Endothelial cell of umbilical vein (primary cell): Measurements from ENCODE around the gene METTL26. TPM values are rescaled to one million over a fixed set of nuclear protein-coding genes. Genes with fewer than 3 reads are reported as not detected.

Experiments
- BruUV-seq: library from RNA; stranded (reverse); fragments of 400-500 nt; replicated peaks from 2 replicates; lab custom pipeline; 2021; lab: Mats Ljungman, UMichigan
- CTCF ChIA-PET: fragments of 300-600, 350-600 bp; sonication (Branson Sonifier 250); formaldehyde crosslinking; loops from one replicate; lab custom pipeline; 2021; ENCODE audit warnings: antibody characterized with exemption, inconsistent platforms; lab: Charles Lee
- POLR2A ChIA-PET: fragments of 300-600, 350-600 bp; sonication (Branson Sonifier 250); formaldehyde crosslinking; loops from one replicate; lab custom pipeline; 2021; ENCODE audit warnings: antibody characterized with exemption, inconsistent platforms; lab: Charles Lee
- DNase-seq: peaks from one replicate; pipeline ENCODE4 v3.0.0-alpha.2; 2011; ENCODE audit warnings: low read depth, low spot score
- FAIRE-seq: peaks from 2 replicates; lab custom pipeline; 2011; peaks lifted over from hg19 to GRCh38; lab: Jason Lieb, UNC
- H2AFZ ChIP-seq: 2 replicates; pipeline ENCODE4 v1.6.0; 2012; ENCODE audit warnings: low read depth, low read length, control low read depth, inconsistent platforms
- H3K27ac ChIP-seq: 2 replicates; pipeline ENCODE4 v1.5.1; 2011; ENCODE audit warnings: low read depth, mild to moderate bottlenecking, control low read depth, low read length, moderate library complexity; ENCODE audit not compliant: insufficient read depth
- H3K27me3 ChIP-seq, 2 experiments: 2 replicates each; pipeline versions ENCODE4 v1.6.0 to v1.6.1; 2011; ENCODE audit warnings: low read length in 2 of 2, mixed read lengths in 1 of 2; ENCODE audit not compliant: control insufficient read depth in 2 of 2, insufficient read depth in 2 of 2
- H3K36me3 ChIP-seq, 2 experiments: 2 replicates in 1 of 2; 3 replicates in 1 of 2; pipeline ENCODE4 v1.5.1; 2011; ENCODE audit warnings: low read length in 2 of 2, mild to moderate bottlenecking in 1 of 2, moderate library complexity in 1 of 2; ENCODE audit not compliant: control insufficient read depth in 2 of 2, insufficient read depth in 2 of 2; ENCODE audit errors: extremely low read depth in 1 of 2
- H3K4me1 ChIP-seq: 3 replicates; pipeline ENCODE4 v1.5.1; 2011; ENCODE audit warnings: mild to moderate bottlenecking, low read length; ENCODE audit not compliant: control insufficient read depth, insufficient read depth; ENCODE audit errors: extremely low read depth
- H3K4me2 ChIP-seq: 2 replicates; pipeline ENCODE4 v1.6.1; 2011; ENCODE audit warnings: low read length, control low read depth, mixed read lengths; ENCODE audit not compliant: insufficient read depth
- H3K4me3 ChIP-seq, 3 experiments: fragments of 200-600 bp in 1 of 3; sonication (generic), shearing (Covaris generic) in 1 of 3; replicated peaks in 1 of 3; 2 replicates each; pipeline ENCODE4 v1.5.1; 2011 to 2016; ENCODE audit warnings: control low read depth in 3 of 3, low read length in 3 of 3, mild to moderate bottlenecking in 2 of 3, inconsistent platforms in 1 of 3, low read depth in 1 of 3, moderate library complexity in 1 of 3; ENCODE audit not compliant: insufficient read depth in 1 of 3
- H3K79me2 ChIP-seq: 2 replicates; pipeline ENCODE4 v1.6.0; 2012; ENCODE audit warnings: low read length, inconsistent platforms; ENCODE audit not compliant: control insufficient read depth, insufficient read depth
- H3K9ac ChIP-seq: replicated peaks from 2 replicates; pipeline ENCODE3; 2011; ENCODE audit warnings: low read length, control low read depth; ENCODE audit not compliant: insufficient read depth; ENCODE audit errors: extremely low read depth
- H3K9me1 ChIP-seq: replicated peaks from 3 replicates; pipeline ENCODE4 v1.6.0; 2011; ENCODE audit warnings: mild to moderate bottlenecking, low read length; ENCODE audit not compliant: control insufficient read depth, insufficient read depth; ENCODE audit errors: extremely low read depth
- H3K9me3 ChIP-seq: replicated peaks from 2 replicates; pipeline ENCODE4 v1.5.1; 2012; ENCODE audit warnings: low read length, inconsistent platforms; ENCODE audit not compliant: control insufficient read depth, insufficient read depth
- H4K20me1 ChIP-seq: replicated peaks from 2 replicates; pipeline ENCODE3; 2011; ENCODE audit warnings: mild to moderate bottlenecking, low read length; ENCODE audit not compliant: control insufficient read depth, insufficient read depth; ENCODE audit errors: extremely low read depth
- FOS ChIP-seq: IDR thresholded peaks from 2 replicates; pipeline ENCODE4 v1.6.1; 2011; ENCODE audit warnings: mild to moderate bottlenecking, low read length, moderate library complexity, borderline replicate concordance; ENCODE audit not compliant: insufficient read depth
- JUN ChIP-seq: IDR thresholded peaks from 2 replicates; pipeline ENCODE4 v1.6.1; 2011; ENCODE audit warnings: borderline replicate concordance, low read depth; ENCODE audit not compliant: insufficient read length, insufficient read depth
- POLR2AphosphoS5 ChIP-seq: IDR thresholded peaks from 2 replicates; pipeline ENCODE4 v1.6.1; 2012; ENCODE audit warnings: low read depth, mild to moderate bottlenecking, control low read depth, low read length, moderate library complexity; ENCODE audit not compliant: insufficient read depth
- dilution Hi-C: fragments of 300-500 bp; cut with MboI; formaldehyde crosslinking; loops from one replicate; pipeline ENCODE4 v1.15.0; 2019; ENCODE audit warnings: low sequenced_read_pairs; ENCODE audit not compliant: extremely low pct_ligation_motif_present
- intact Hi-C: fragments of 100-400 bp; cut with micrococcal nuclease; formaldehyde crosslinking; loops from one replicate; pipeline ENCODE4 v1.10.0; 2022
- polyA plus RNA-seq, 4 experiments: library from polyadenylated mRNA; depleted of rRNA in 3 of 4; stranded (reverse) in 3 of 4; unstranded in 1 of 4; fragments of >200 nt; gene quantifications; 2 replicates each; pipeline versions ENCODE4 v1.2.1 to v1.2.3, GENCODE V29; 2011 to 2012; ENCODE audit warnings: missing spikeins in 1 of 4
- total RNA-seq: library from RNA; stranded (reverse); gene quantifications from 2 replicates; pipeline ENCODE4 v1.2.3, GENCODE V29; 2021
- TF ChIP-seq, protein P1 (sequence below), 2 donors: IDR thresholded peaks; 1 replicate in 1 of 2; 2 replicates in 1 of 2; pipeline ENCODE4 v1.5.1; 2011; ENCODE audit warnings: low read length in 2 of 2, mild to moderate bottlenecking in 2 of 2, moderate library complexity in 2 of 2, control low read depth in 1 of 2, inconsistent platforms in 1 of 2, low read depth in 1 of 2; ENCODE audit not compliant: insufficient read depth in 1 of 2; ENCODE audit errors: extremely low read depth in 1 of 2

The METTL26 gene
- total and polyA plus RNA-seq, 2 donors (not counting 3 experiments of a cell fraction or from before 2014, with no cell fraction given) = 114 to 138 TPM

- BruUV-seq = no TSS peak
- no peaks in the 10 kb centered on the region for H3K36me3 ChIP-seq
- CTCF ChIA-PET = interaction anchor here (0.7 to 2.0 kb wide), 5 partner anchors 9 to 21 kb away, joined by 3 to 9 read pairs (median 3); partner anchors contain the start of gene RAB40C
- intact Hi-C loops (no loop called here), dilution Hi-C loops (no loop called here)
- H3K4me2 ChIP-seq = no peak overlapping the region
- TF ChIP-seq, protein P1, sequence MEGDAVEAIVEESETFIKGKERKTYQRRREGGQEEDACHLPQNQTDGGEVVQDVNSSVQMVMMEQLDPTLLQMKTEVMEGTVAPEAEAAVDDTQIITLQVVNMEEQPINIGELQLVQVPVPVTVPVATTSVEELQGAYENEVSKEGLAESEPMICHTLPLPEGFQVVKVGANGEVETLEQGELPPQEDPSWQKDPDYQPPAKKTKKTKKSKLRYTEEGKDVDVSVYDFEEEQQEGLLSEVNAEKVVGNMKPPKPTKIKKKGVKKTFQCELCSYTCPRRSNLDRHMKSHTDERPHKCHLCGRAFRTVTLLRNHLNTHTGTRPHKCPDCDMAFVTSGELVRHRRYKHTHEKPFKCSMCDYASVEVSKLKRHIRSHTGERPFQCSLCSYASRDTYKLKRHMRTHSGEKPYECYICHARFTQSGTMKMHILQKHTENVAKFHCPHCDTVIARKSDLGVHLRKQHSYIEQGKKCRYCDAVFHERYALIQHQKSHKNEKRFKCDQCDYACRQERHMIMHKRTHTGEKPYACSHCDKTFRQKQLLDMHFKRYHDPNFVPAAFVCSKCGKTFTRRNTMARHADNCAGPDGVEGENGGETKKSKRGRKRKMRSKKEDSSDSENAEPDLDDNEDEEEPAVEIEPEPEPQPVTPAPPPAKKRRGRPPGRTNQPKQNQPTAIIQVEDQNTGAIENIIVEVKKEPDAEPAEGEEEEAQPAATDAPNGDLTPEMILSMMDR (IDR thresholded peaks at IDR 0.05; ENCODE audit: extremely low read depth in 1 of 2, insufficient read depth in 1 of 2, low read depth in 1 of 2, low read length in 2 of 2) = peak; percentile 38 to 64
- no peak for TF ChIP-seq POLR2AphosphoS5
- TF ChIP-seq FOS = no peak
- TF ChIP-seq JUN = no peak
- DNase-seq (no peak), FAIRE-seq (no peak)
- no peaks in the 10 kb centered on the region for H3K4me1 ChIP-seq
- H3K9me3 ChIP-seq = no peaks in the 10 kb centered on the region
- H3K9me1 ChIP-seq = no peaks in the 10 kb centered on the region
- no peaks in the 10 kb centered on the region for H3K27me3 ChIP-seq
- no peak overlapping the region for H2AFZ ChIP-seq
- H3K27ac ChIP-seq = no peak overlapping the region
- no peaks in the 10 kb centered on the region for H3K79me2 ChIP-seq
- H4K20me1 ChIP-seq = no peaks in the 10 kb centered on the region
- no peak overlapping the region for H3K4me3 ChIP-seq
- POLR2A ChIA-PET = no interaction called here
- no peak overlapping the region for H3K9ac ChIP-seq
These were observed 25.4 kb downstream of the METTL26 start for GRCh38 chr16:610513-611381.
